DOHH2 (cell line): Measurements from ENCODE around the gene ACAD11.

Experiments used
- H3F3A ChIP-seq: fragments of 200-600 bp; sonication (generic), shearing (Covaris generic); 2 replicates; pipeline ENCODE4 v1.6.0; 2016; ENCODE audit warnings: antibody characterized with exemption, mild to moderate bottlenecking; ENCODE audit not compliant: control insufficient read depth, insufficient read depth
- H3K27ac ChIP-seq: fragments of 200-600 bp; sonication (generic); 2 replicates; pipeline ENCODE4 v1.5.1; 2014; ENCODE audit warnings: low read depth, mild to moderate bottlenecking, low read length, moderate library complexity
- H3K27me3 ChIP-seq: fragments of 200-600 bp; sonication (generic); 2 replicates; pipeline ENCODE4 v1.6.1; 2014; ENCODE audit warnings: mild to moderate bottlenecking, low read length, mixed read lengths; ENCODE audit not compliant: control insufficient read depth
- H3K36me3 ChIP-seq: fragments of 200-600 bp; sonication (generic); 2 replicates; pipeline ENCODE4 v1.6.1; 2014; ENCODE audit warnings: mild to moderate bottlenecking, low read length, moderate library complexity, mixed read lengths; ENCODE audit not compliant: control insufficient read depth
- H3K4me1 ChIP-seq: fragments of 200-600 bp; sonication (generic); 2 replicates; pipeline ENCODE4 v1.6.1; 2014; ENCODE audit warnings: mild to moderate bottlenecking, low read length, mixed read lengths; ENCODE audit not compliant: control insufficient read depth
- H3K4me2 ChIP-seq: fragments of 200-600 bp; sonication (generic); 2 replicates; pipeline ENCODE4 v1.6.0; 2014; ENCODE audit warnings: mild to moderate bottlenecking, low read length, moderate library complexity
- H3K4me3 ChIP-seq: fragments of 200-600 bp; sonication (generic); 2 replicates; pipeline ENCODE4 v1.5.1; 2014; ENCODE audit warnings: mild to moderate bottlenecking, low read length, mixed read lengths
- H3K79me2 ChIP-seq: fragments of 200-600 bp; sonication (generic); 2 replicates; pipeline ENCODE4 v1.6.1; 2014; ENCODE audit warnings: mild to moderate bottlenecking, low read length, mixed read lengths; ENCODE audit not compliant: control insufficient read depth
- H3K9me2 ChIP-seq: fragments of 200-600 bp; sonication (generic); replicated peaks from 2 replicates; pipeline ENCODE4 v1.6.1; 2014; ENCODE audit warnings: mild to moderate bottlenecking, low read length, mixed read lengths; ENCODE audit not compliant: control insufficient read depth
- H3K9me3 ChIP-seq: fragments of 200-600 bp; sonication (generic); 2 replicates; pipeline ENCODE4 v1.6.1; 2014; ENCODE audit warnings: antibody characterized with exemption, low read length, mixed read lengths; ENCODE audit not compliant: control insufficient read depth, insufficient read depth
- H4K20me1 ChIP-seq: fragments of 200-600 bp; sonication (generic); 2 replicates; pipeline ENCODE4 v1.6.0; 2014; ENCODE audit warnings: low read depth, mild to moderate bottlenecking, antibody characterized with exemption, low read length, moderate library complexity; ENCODE audit not compliant: control insufficient read depth, insufficient read depth
- EZH2phosphoT487 ChIP-seq: fragments of 200-600 bp; sonication (generic); IDR thresholded peaks from 2 replicates; pipeline ENCODE4 v1.6.1; 2017; ENCODE audit warnings: borderline replicate concordance, mild to moderate bottlenecking, antibody characterized with exemption, low read length, moderate library complexity, mixed read lengths
- TF ChIP-seq, protein P1 (sequence below): fragments of 200-600 bp; sonication (generic); IDR thresholded peaks from one replicate; pipeline ENCODE4 v1.5.1; 2014; ENCODE audit warnings: antibody characterized with exemption, mild to moderate bottlenecking, low read depth, low read length; ENCODE audit not compliant: poor library complexity, severe bottlenecking

The ACAD11 gene

DNA sequence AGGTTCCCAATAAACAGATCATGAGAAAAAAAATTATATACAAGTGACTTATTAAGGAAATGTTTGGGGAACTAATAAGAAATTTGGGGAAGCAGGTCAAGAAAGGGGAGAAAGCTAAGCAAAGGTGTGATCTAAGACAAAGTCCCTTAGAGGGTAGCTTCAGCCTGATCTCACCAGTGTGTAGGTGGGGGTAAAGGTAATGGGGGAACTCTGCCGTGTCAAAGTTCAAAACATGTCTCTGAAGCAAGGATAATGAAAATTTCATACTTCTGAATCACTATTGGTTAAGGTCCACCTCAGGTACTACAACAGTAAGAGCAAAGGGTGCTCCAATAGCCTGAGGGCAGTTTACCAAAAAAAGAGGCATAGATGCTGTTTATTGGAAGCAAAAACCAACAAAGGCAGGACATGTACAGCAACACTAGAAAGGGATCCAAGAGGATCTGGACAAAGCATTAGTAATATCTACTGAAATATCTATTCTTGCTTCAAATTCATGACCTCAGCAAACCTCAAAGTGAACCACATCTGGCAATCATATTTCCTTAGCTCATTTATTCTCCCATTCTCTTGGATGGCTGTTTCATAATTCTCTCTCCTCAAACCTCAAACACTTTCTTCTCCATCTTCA, 6.9 kb downstream of the ACAD11 start:
- Histone ChIP-seq H3K4me1 (peaks cover 7% of the 10 kb centered on the region), H4K20me1 (no peaks in the 10 kb centered on the region), H3K27ac (no peak overlapping the region), H3K36me3 (no peaks in the 10 kb centered on the region), H3K4me3 (no peak overlapping the region), H3K4me2 (no peak overlapping the region), H3K9me2 (no peaks in the 10 kb centered on the region), H3K27me3 (no peaks in the 10 kb centered on the region), H3F3A (no peaks in the 10 kb centered on the region), H3K9me3 (no peaks in the 10 kb centered on the region), H3K79me2 (peaks cover 16% of the 10 kb centered on the region)
- TF ChIP-seq EZH2phosphoT487 = no peak
- TF ChIP-seq, protein P1, sequence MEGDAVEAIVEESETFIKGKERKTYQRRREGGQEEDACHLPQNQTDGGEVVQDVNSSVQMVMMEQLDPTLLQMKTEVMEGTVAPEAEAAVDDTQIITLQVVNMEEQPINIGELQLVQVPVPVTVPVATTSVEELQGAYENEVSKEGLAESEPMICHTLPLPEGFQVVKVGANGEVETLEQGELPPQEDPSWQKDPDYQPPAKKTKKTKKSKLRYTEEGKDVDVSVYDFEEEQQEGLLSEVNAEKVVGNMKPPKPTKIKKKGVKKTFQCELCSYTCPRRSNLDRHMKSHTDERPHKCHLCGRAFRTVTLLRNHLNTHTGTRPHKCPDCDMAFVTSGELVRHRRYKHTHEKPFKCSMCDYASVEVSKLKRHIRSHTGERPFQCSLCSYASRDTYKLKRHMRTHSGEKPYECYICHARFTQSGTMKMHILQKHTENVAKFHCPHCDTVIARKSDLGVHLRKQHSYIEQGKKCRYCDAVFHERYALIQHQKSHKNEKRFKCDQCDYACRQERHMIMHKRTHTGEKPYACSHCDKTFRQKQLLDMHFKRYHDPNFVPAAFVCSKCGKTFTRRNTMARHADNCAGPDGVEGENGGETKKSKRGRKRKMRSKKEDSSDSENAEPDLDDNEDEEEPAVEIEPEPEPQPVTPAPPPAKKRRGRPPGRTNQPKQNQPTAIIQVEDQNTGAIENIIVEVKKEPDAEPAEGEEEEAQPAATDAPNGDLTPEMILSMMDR = no peak

DNA sequence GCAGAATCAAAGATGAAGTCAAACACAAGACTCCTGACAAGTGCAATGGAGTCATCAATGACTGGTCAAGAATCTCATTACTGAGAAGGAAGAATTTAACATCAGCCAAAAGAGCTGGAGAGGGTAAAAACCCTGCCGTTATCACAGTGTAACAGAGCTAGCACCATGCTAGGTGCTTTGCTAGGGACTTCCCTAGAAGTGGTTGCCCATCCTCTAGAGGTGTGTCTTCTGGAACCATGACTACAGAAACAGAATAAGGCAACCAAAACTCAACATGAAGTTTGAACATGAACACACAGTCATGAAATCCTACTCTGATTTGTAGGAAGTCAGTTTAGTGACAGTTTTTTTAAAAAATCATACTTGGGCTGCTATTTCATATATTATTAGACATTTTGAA, 9.5 kb downstream of the ACAD11 start:
- TF ChIP-seq EZH2phosphoT487 = no peak
- TF ChIP-seq, protein P1 = no peak
- H3K27me3 ChIP-seq = no peaks in the 10 kb centered on the region
- H3K79me2 ChIP-seq = peaks cover 5% of the 10 kb centered on the region; the same call in 1 of the 2 replicates
- no peak overlapping the region for H3K4me2 ChIP-seq
- H3F3A ChIP-seq = no peaks in the 10 kb centered on the region
- H3K4me3 ChIP-seq = no peak overlapping the region
- H3K9me3 ChIP-seq = no peaks in the 10 kb centered on the region
- no peaks in the 10 kb centered on the region for H3K36me3 ChIP-seq
- no peak overlapping the region for H3K27ac ChIP-seq
- H3K4me1 ChIP-seq = peaks cover 6% of the 10 kb centered on the region
- H4K20me1 ChIP-seq = no peaks in the 10 kb centered on the region
- no peaks in the 10 kb centered on the region for H3K9me2 ChIP-seq

DNA sequence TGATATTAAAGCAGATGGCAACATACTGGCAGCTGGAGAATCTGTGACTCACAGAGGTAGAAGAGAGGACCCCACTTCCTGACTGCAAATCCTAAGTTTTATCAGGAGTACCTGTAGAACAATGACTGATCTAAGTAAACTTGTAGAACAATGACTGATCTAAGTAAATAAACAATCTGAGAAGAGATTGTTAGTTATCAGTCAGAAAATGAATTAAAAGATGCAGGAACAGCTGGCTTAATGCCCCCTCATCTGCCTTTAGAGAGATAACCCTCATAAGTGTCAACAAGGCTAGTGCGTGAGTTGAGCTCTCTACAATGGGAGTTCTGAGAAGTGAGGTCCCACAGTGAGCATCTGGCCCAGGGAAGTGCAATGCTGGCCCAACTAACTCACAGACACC, 14.6 kb downstream of the ACAD11 start:
- Histone ChIP-seq H3K27me3 (no peaks in the 10 kb centered on the region), H3K4me3 (no peak overlapping the region), H3K4me2 (no peak overlapping the region), H3K9me2 (no peaks in the 10 kb centered on the region), H3F3A (0 out of 2 replicates have a peak, but pooled peaks cover 2% of the 10 kb centered on the region), H3K36me3 (peaks cover 6% of the 10 kb centered on the region), H3K9me3 (no peaks in the 10 kb centered on the region), H3K79me2 (peaks cover under 1% of the 10 kb centered on the region; the same call in 1 of the 2 replicates), H3K27ac (no peak overlapping the region), H4K20me1 (no peaks in the 10 kb centered on the region), H3K4me1 (peaks cover 13% of the 10 kb centered on the region)
- TF ChIP-seq EZH2phosphoT487 = no peak
- TF ChIP-seq, protein P1 = no peak
